ENCODE results near the gene CROCC2. TPM values are rescaled to one million over a fixed set of nuclear protein-coding genes. Genes with fewer than 3 reads are reported as not detected.

The CROCC2 gene
- total and polyA plus RNA-seq, 2 of the 13 experiments (the other 11 are each of a cell fraction or from before 2014, with no cell fraction given) = not detected

DNA sequence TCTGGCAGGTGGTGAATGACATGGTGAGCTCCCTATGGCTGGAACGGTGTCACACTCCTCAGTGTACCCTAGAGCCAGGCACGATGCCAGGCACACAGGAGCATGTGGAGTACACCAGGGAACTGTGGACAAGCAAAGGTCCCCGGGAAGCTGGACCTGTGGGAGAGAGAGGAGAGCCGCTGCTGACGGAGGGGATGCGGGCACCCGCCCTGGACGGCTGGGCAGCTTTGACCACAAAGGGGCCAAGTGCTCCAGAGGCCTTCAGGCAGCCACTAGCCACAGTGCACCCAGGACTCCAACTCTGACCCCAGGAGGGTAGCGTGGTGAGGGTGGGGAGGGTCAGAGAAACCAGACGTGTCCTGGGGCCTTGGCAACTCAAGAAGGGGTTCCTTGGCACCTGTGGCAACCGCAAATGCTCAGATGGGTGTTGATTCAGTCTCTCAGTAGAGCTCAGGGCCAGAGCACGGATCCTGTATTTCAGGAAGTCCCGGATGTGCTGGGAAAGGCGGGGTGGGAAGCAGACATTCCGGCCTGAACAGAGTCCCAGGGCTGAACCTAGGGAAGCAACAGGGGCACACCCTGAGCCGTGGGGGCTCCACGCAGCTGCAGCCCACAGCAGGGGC, 7.9 kb upstream of the CROCC2 start (continued):
- TF ChIP-seq, protein P1, sequence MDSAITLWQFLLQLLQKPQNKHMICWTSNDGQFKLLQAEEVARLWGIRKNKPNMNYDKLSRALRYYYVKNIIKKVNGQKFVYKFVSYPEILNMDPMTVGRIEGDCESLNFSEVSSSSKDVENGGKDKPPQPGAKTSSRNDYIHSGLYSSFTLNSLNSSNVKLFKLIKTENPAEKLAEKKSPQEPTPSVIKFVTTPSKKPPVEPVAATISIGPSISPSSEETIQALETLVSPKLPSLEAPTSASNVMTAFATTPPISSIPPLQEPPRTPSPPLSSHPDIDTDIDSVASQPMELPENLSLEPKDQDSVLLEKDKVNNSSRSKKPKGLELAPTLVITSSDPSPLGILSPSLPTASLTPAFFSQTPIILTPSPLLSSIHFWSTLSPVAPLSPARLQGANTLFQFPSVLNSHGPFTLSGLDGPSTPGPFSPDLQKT (CRISPR knock-in tag; IDR thresholded peaks at IDR 0.05; ENCODE audit: borderline replicate concordance) = no peak
- no peak for TF ChIP-seq ZNF432 (CRISPR knock-in tag; IDR thresholded peaks at IDR 0.05; ENCODE audit: borderline replicate concordance)
- TF ChIP-seq, protein P2, sequence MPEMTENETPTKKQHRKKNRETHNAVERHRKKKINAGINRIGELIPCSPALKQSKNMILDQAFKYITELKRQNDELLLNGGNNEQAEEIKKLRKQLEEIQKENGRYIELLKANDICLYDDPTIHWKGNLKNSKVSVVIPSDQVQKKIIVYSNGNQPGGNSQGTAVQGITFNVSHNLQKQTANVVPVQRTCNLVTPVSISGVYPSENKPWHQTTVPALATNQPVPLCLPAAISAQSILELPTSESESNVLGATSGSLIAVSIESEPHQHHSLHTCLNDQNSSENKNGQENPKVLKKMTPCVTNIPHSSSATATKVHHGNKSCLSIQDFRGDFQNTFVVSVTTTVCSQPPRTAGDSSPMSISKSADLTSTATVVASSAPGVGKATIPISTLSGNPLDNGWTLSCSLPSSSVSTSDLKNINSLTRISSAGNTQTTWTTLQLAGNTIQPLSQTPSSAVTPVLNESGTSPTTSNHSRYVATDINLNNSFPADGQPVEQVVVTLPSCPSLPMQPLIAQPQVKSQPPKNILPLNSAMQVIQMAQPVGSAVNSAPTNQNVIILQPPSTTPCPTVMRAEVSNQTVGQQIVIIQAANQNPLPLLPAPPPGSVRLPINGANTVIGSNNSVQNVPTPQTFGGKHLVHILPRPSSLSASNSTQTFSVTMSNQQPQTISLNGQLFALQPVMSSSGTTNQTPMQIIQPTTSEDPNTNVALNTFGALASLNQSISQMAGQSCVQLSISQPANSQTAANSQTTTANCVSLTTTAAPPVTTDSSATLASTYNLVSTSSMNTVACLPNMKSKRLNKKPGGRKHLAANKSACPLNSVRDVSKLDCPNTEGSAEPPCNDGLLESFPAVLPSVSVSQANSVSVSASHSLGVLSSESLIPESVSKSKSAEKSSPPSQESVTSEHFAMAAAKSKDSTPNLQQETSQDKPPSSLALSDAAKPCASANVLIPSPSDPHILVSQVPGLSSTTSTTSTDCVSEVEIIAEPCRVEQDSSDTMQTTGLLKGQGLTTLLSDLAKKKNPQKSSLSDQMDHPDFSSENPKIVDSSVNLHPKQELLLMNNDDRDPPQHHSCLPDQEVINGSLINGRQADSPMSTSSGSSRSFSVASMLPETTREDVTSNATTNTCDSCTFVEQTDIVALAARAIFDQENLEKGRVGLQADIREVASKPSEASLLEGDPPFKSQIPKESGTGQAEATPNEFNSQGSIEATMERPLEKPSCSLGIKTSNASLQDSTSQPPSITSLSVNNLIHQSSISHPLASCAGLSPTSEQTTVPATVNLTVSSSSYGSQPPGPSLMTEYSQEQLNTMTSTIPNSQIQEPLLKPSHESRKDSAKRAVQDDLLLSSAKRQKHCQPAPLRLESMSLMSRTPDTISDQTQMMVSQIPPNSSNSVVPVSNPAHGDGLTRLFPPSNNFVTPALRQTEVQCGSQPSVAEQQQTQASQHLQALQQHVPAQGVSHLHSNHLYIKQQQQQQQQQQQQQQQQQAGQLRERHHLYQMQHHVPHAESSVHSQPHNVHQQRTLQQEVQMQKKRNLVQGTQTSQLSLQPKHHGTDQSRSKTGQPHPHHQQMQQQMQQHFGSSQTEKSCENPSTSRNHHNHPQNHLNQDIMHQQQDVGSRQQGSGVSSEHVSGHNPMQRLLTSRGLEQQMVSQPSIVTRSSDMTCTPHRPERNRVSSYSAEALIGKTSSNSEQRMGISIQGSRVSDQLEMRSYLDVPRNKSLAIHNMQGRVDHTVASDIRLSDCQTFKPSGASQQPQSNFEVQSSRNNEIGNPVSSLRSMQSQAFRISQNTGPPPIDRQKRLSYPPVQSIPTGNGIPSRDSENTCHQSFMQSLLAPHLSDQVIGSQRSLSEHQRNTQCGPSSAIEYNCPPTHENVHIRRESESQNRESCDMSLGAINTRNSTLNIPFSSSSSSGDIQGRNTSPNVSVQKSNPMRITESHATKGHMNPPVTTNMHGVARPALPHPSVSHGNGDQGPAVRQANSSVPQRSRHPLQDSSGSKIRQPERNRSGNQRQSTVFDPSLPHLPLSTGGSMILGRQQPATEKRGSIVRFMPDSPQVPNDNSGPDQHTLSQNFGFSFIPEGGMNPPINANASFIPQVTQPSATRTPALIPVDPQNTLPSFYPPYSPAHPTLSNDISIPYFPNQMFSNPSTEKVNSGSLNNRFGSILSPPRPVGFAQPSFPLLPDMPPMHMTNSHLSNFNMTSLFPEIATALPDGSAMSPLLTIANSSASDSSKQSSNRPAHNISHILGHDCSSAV (CRISPR knock-in tag; IDR thresholded peaks at IDR 0.05; ENCODE audit: borderline replicate concordance) = no peak
- TF ChIP-seq, protein P3, sequence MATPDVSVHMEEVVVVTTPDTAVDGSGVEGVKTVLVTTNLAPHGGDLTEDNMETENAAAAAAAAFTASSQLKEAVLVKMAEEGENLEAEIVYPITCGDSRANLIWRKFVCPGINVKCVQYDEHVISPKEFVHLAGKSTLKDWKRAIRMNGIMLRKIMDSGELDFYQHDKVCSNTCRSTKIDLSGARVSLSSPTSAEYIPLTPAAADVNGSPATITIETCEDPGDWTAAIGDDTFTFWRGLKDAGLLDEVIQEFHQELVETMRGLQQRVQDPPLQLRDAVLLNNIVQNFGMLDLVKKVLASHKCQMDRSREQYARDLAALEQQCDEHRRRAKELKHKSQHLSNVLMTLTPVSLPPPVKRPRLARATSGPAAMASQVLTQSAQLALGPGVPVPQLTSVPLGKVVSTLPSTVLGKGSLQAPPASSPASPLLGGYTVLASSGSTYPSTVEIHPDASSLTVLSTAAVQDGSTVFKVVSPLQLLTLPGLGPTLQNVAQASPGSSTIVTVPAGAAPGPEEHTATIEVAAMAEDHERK (CRISPR knock-in tag; IDR thresholded peaks at IDR 0.05; ENCODE audit: low read depth) = no peak
- TF ChIP-seq ZNF234 (CRISPR knock-in tag; conservative IDR thresholded peaks at IDR 0.05) = no peak
- TF ChIP-seq NONO (IDR thresholded peaks at IDR 0.05) = no peak
- no peak for TF ChIP-seq NONO (CRISPR knock-in tag; conservative IDR thresholded peaks at IDR 0.05)
- 0 out of 2 replicates have a peak, but pooled peaks have one; percentile 5 for TF ChIP-seq TBX2 (CRISPR knock-in tag; IDR thresholded peaks at IDR 0.05; ENCODE audit: borderline replicate concordance)
- TF ChIP-seq, protein P4, sequence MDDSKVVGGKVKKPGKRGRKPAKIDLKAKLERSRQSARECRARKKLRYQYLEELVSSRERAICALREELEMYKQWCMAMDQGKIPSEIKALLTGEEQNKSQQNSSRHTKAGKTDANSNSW (CRISPR knock-in tag; IDR thresholded peaks at IDR 0.05; ENCODE audit: borderline replicate concordance) = no peak
- TF ChIP-seq ZNF790 (CRISPR knock-in tag; IDR thresholded peaks at IDR 0.05; ENCODE audit: borderline replicate concordance) = no peak
- TF ChIP-seq, protein P5, sequence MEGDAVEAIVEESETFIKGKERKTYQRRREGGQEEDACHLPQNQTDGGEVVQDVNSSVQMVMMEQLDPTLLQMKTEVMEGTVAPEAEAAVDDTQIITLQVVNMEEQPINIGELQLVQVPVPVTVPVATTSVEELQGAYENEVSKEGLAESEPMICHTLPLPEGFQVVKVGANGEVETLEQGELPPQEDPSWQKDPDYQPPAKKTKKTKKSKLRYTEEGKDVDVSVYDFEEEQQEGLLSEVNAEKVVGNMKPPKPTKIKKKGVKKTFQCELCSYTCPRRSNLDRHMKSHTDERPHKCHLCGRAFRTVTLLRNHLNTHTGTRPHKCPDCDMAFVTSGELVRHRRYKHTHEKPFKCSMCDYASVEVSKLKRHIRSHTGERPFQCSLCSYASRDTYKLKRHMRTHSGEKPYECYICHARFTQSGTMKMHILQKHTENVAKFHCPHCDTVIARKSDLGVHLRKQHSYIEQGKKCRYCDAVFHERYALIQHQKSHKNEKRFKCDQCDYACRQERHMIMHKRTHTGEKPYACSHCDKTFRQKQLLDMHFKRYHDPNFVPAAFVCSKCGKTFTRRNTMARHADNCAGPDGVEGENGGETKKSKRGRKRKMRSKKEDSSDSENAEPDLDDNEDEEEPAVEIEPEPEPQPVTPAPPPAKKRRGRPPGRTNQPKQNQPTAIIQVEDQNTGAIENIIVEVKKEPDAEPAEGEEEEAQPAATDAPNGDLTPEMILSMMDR (CRISPR knock-in tag; IDR thresholded peaks at IDR 0.05) = no peak
- TF ChIP-seq SIX4 (CRISPR knock-in tag; IDR thresholded peaks at IDR 0.05) = no peak
- no peak for TF ChIP-seq SMAD3 (CRISPR knock-in tag; IDR thresholded peaks at IDR 0.05)
- TF ChIP-seq NCOR1 (IDR thresholded peaks at IDR 0.05; ENCODE audit: borderline replicate concordance, low read length) = no peak

Measured in HepG2 (cell line).